ENCODE data around the gene TOPORS.
A peak's percentile ranks its signal among the peaks of the same experiment; 100 is the strongest.

Gene TOPORS

GRCh38 chr9:32518276-32518675 is 34.1 kb downstream of the TOPORS start:
- DNase-seq (ENCODE audit: low read depth), result no peak
- in situ Hi-C loops (cut with HindIII; ENCODE audit: low sequenced_read_pairs), result no loop called here
- TF ChIP-seq CTCF (IDR thresholded peaks at IDR 0.05; ENCODE audit: low read depth, low read length, missing control alignments), result no peak
- no peak overlapping the region for H3K4me3 ChIP-seq (ENCODE audit: low read depth, low read length)

GRCh38 chr9:32516241-32516640 is 36.1 kb downstream of the TOPORS start:
- in situ Hi-C loops (cut with HindIII; ENCODE audit: low sequenced_read_pairs), result no loop called here
- TF ChIP-seq CTCF (IDR thresholded peaks at IDR 0.05; ENCODE audit: low read depth, low read length, missing control alignments), result no peak
- DNase-seq (ENCODE audit: low read depth), result no peak
- no peak overlapping the region for H3K4me3 ChIP-seq (ENCODE audit: low read depth, low read length)

GRCh38 chr9:32508728-32509127 is 43.7 kb downstream of the TOPORS start:
- in situ Hi-C loops (cut with HindIII; ENCODE audit: low sequenced_read_pairs), result no loop called here
- H3K4me3 ChIP-seq (ENCODE audit: low read depth, low read length), result no peak overlapping the region
- DNase-seq (ENCODE audit: low read depth), result no peak
- no peak for TF ChIP-seq CTCF (IDR thresholded peaks at IDR 0.05; ENCODE audit: low read depth, low read length, missing control alignments)

- H3K4me3 ChIP-seq (ENCODE audit: low read depth, low read length), result no peak overlapping the region
- in situ Hi-C loops (cut with HindIII; ENCODE audit: low sequenced_read_pairs), result no loop called here
- no peak for TF ChIP-seq CTCF (IDR thresholded peaks at IDR 0.05; ENCODE audit: low read depth, low read length, missing control alignments)
- DNase-seq (ENCODE audit: low read depth), result no peak
Observed at GRCh38 chr9:32503008-32503407, 49.4 kb downstream of the TOPORS start.

GRCh38 chr9:32502464-32502863 is 49.9 kb downstream of the TOPORS start:
- peak; percentile 42 for DNase-seq (ENCODE audit: low read depth)
- no peak for TF ChIP-seq CTCF (IDR thresholded peaks at IDR 0.05; ENCODE audit: low read depth, low read length, missing control alignments)
- no peak overlapping the region for H3K4me3 ChIP-seq (ENCODE audit: low read depth, low read length)
- in situ Hi-C loops (cut with HindIII; ENCODE audit: low sequenced_read_pairs), result no loop called here

GRCh38 chr9:32501868-32502267 is 50.5 kb downstream of the TOPORS start:
- in situ Hi-C loops (cut with HindIII; ENCODE audit: low sequenced_read_pairs), result no loop called here
- no peak for DNase-seq (ENCODE audit: low read depth)
- no peak overlapping the region for H3K4me3 ChIP-seq (ENCODE audit: low read depth, low read length)
- no peak for TF ChIP-seq CTCF (IDR thresholded peaks at IDR 0.05; ENCODE audit: low read depth, low read length, missing control alignments)

GRCh38 chr9:32500768-32501167 is 51.6 kb downstream of the TOPORS start:
- no peak for DNase-seq (ENCODE audit: low read depth)
- no peak for TF ChIP-seq CTCF (IDR thresholded peaks at IDR 0.05; ENCODE audit: low read depth, low read length, missing control alignments)
- no peak overlapping the region for H3K4me3 ChIP-seq (ENCODE audit: low read depth, low read length)
- in situ Hi-C loops (cut with HindIII; ENCODE audit: low sequenced_read_pairs), result no loop called here
